H1 (cell line): Measurements from ENCODE around the gene PTBP3. TPM values are rescaled to one million over a fixed set of nuclear protein-coding genes. Genes with fewer than 3 reads are reported as not detected.

ENCODE experiments used
- CTCF ChIA-PET: fragments of 300-600 bp; sonication (Branson Sonifier 250); formaldehyde crosslinking; loops from one replicate; lab custom pipeline; 2021; ENCODE audit not compliant: partially characterized antibody; lab: Charles Lee
- POLR2A ChIA-PET: fragments of 300-600 bp; sonication (Branson Sonifier 250); formaldehyde crosslinking; loops from one replicate; lab custom pipeline; 2021; ENCODE audit warnings: inconsistent platforms; ENCODE audit not compliant: partially characterized antibody; lab: Charles Lee
- DNase-seq, 2 experiments: peaks; one replicate each; pipeline versions ENCODE4 v3.0.0 to v3.0.0-alpha.2; 2010 to 2022; ENCODE audit warnings: low spot score in 2 of 2, low read depth in 1 of 2, mixed read lengths in 1 of 2
- FAIRE-seq: peaks from 2 replicates; lab custom pipeline; 2011; peaks lifted over from hg19 to GRCh38; lab: Jason Lieb, UNC
- H2AFZ ChIP-seq: 2 replicates; pipeline ENCODE4 v1.8.1; 2012; ENCODE audit warnings: low read length, inconsistent platforms
- H2AK5ac ChIP-seq: 2 replicates; pipeline ENCODE4 v1.6.1; 2013; ENCODE audit warnings: low read depth, low read length
- H2BK120ac ChIP-seq: replicated peaks from 2 replicates; pipeline ENCODE3; 2013; ENCODE audit warnings: low read depth, low read length, inconsistent platforms
- H2BK12ac ChIP-seq: 2 replicates; pipeline ENCODE4 v1.6.1; 2013; ENCODE audit warnings: low read depth, low read length
- H2BK15ac ChIP-seq: 2 replicates; pipeline ENCODE4 v1.6.1; 2013; ENCODE audit warnings: low read length
- H2BK20ac ChIP-seq: 2 replicates; pipeline ENCODE4 v1.6.1; 2013; ENCODE audit warnings: low read length
- H2BK5ac ChIP-seq: 2 replicates; pipeline ENCODE4 v1.6.1; 2013; ENCODE audit warnings: low read depth, low read length
- H3K14ac ChIP-seq: 2 replicates; pipeline ENCODE4 v1.6.1; 2013; ENCODE audit warnings: inconsistent platforms; ENCODE audit not compliant: insufficient read length
- H3K18ac ChIP-seq: 2 replicates; pipeline ENCODE4 v1.6.1; 2013; ENCODE audit warnings: low read length; ENCODE audit errors: extremely low read depth
- H3K23ac ChIP-seq: 2 replicates; pipeline ENCODE4 v1.6.1; 2013; ENCODE audit warnings: inconsistent platforms; ENCODE audit not compliant: insufficient read length
- H3K23me2 ChIP-seq: 2 replicates; pipeline ENCODE4 v1.6.1; 2013; ENCODE audit warnings: low read depth, low read length
- H3K27ac ChIP-seq: 2 replicates; pipeline ENCODE4 v1.6.1; 2011; ENCODE audit warnings: low read depth, low read length, inconsistent platforms
- H3K27me3 ChIP-seq, 4 experiments: replicated peaks in 1 of 4; 1 replicate in 1 of 4; 2 replicates in 3 of 4; pipeline versions ENCODE4 v1.6.1 to v1.8.1; 2011 to 2013; ENCODE audit warnings: low read length in 3 of 4, mild to moderate bottlenecking in 3 of 4, inconsistent platforms in 2 of 4, mixed read lengths in 2 of 4, moderate library complexity in 1 of 4; ENCODE audit not compliant: control insufficient read depth in 3 of 4, insufficient read depth in 3 of 4; ENCODE audit errors: extremely low read depth in 1 of 4
- H3K36me3 ChIP-seq, 4 experiments: 2 replicates each; pipeline versions ENCODE4 v1.6.1 to v1.8.1; 2011 to 2013; ENCODE audit warnings: mild to moderate bottlenecking in 4 of 4, low read length in 3 of 4, moderate library complexity in 2 of 4, control low read depth in 1 of 4, inconsistent platforms in 1 of 4; ENCODE audit not compliant: insufficient read depth in 4 of 4, control insufficient read depth in 2 of 4
- H3K4ac ChIP-seq: replicated peaks from 2 replicates; pipeline ENCODE3; 2013; ENCODE audit warnings: low read length, low read depth, mixed read lengths, inconsistent platforms; ENCODE audit not compliant: insufficient read length
- H3K4me1 ChIP-seq, 4 experiments: replicated peaks in 1 of 4; 1 replicate in 1 of 4; 2 replicates in 3 of 4; pipeline versions ENCODE4 v1.6.1 to v1.8.1; 2011 to 2013; ENCODE audit warnings: low read length in 3 of 4, inconsistent platforms in 2 of 4, mixed read lengths in 1 of 4; ENCODE audit not compliant: insufficient read depth in 4 of 4, control insufficient read depth in 3 of 4
- H3K4me2 ChIP-seq, 2 experiments: 2 replicates each; pipeline versions ENCODE4 v1.6.1 to v1.8.1; 2011 to 2013; ENCODE audit warnings: low read depth in 2 of 2, low read length in 2 of 2, control low read depth in 1 of 2, inconsistent platforms in 1 of 2, mild to moderate bottlenecking in 1 of 2; ENCODE audit not compliant: insufficient read depth in 1 of 2
- H3K4me3 ChIP-seq, 4 experiments: fragments of 200-600, 300-600 bp in 1 of 4; sonication (generic), shearing (Covaris generic), sonication (Bioruptor Twin) in 1 of 4; 2 replicates each; pipeline versions ENCODE4 v1.5.1 to v1.8.1; 2011 to 2016; ENCODE audit warnings: low read length in 4 of 4, low read depth in 3 of 4, control low read depth in 2 of 4, inconsistent platforms in 2 of 4, mild to moderate bottlenecking in 2 of 4, mixed read lengths in 1 of 4, moderate library complexity in 1 of 4; ENCODE audit not compliant: insufficient read depth in 2 of 4; ENCODE audit errors: extremely low read depth in 1 of 4
- H3K56ac ChIP-seq: replicated peaks from 2 replicates; pipeline ENCODE3; 2013; ENCODE audit warnings: low read depth, mild to moderate bottlenecking, mixed read lengths, low read length, inconsistent platforms; ENCODE audit not compliant: insufficient read length
- H3K79me1 ChIP-seq: 2 replicates; pipeline ENCODE4 v1.6.1; 2013; ENCODE audit warnings: low read depth, low read length, control low read depth
- H3K79me2 ChIP-seq, 2 experiments: 2 replicates each; pipeline versions ENCODE4 v1.6.1 to v1.8.1; 2012 to 2013; ENCODE audit warnings: low read length in 2 of 2, mild to moderate bottlenecking in 2 of 2, inconsistent platforms in 1 of 2; ENCODE audit not compliant: insufficient read depth in 2 of 2, control insufficient read depth in 1 of 2
- H3K9ac ChIP-seq, 4 experiments: replicated peaks in 1 of 4; 1 replicate in 1 of 4; 2 replicates in 3 of 4; pipeline versions ENCODE4 v1.6.1 to v1.8.1; 2011 to 2013; ENCODE audit warnings: low read depth in 3 of 4, low read length in 3 of 4, control low read depth in 2 of 4, mild to moderate bottlenecking in 2 of 4, moderate library complexity in 2 of 4, inconsistent platforms in 1 of 4; ENCODE audit errors: extremely low read depth in 1 of 4
- H3K9me3 ChIP-seq, 2 experiments: 2 replicates each; pipeline versions ENCODE4 v1.6.1 to v1.8.1; 2012 to 2013; ENCODE audit warnings: mild to moderate bottlenecking in 2 of 2, moderate library complexity in 2 of 2, control low read depth in 1 of 2, inconsistent platforms in 1 of 2, low read depth in 1 of 2, low read length in 1 of 2, mixed read lengths in 1 of 2; ENCODE audit not compliant: insufficient read depth in 2 of 2
- H4K20me1 ChIP-seq, 2 experiments: replicated peaks in 1 of 2; 2 replicates each; pipeline versions ENCODE3 to v1.8.1; 2011 to 2013; ENCODE audit warnings: inconsistent platforms in 2 of 2, low read length in 2 of 2, mild to moderate bottlenecking in 1 of 2; ENCODE audit not compliant: insufficient read depth in 2 of 2, control insufficient read depth in 1 of 2
- H4K5ac ChIP-seq: 2 replicates; pipeline ENCODE4 v1.6.1; 2013; ENCODE audit warnings: low read length, low read depth, mixed read lengths, inconsistent platforms; ENCODE audit not compliant: insufficient read length
- H4K8ac ChIP-seq: 2 replicates; pipeline ENCODE4 v1.8.0; 2013; ENCODE audit warnings: mild to moderate bottlenecking, moderate library complexity, low read length, inconsistent platforms; ENCODE audit not compliant: insufficient read depth; ENCODE audit errors: extremely low read depth
- H4K91ac ChIP-seq: replicated peaks from 2 replicates; pipeline ENCODE3; 2013; ENCODE audit warnings: low read length, mixed read lengths, inconsistent platforms; ENCODE audit not compliant: insufficient read length
- BACH1 ChIP-seq: IDR thresholded peaks from 2 replicates; pipeline ENCODE4 v1.6.1; 2012; ENCODE audit warnings: low read length, improper control_type of control experiment
- BRCA1 ChIP-seq: IDR thresholded peaks from 2 replicates; pipeline ENCODE4 v1.6.1; 2012; ENCODE audit warnings: low read depth, low read length, improper control_type of control experiment
- CREB1 ChIP-seq: IDR thresholded peaks from 2 replicates; pipeline ENCODE4 v1.6.1; 2012; ENCODE audit warnings: inconsistent platforms
- EP300 ChIP-seq, 2 experiments: IDR thresholded peaks; 1 replicate in 1 of 2; 2 replicates in 1 of 2; pipeline ENCODE4 v1.6.1; 2011 to 2012; ENCODE audit warnings: low read depth in 2 of 2, low read length in 2 of 2, mild to moderate bottlenecking in 2 of 2, borderline replicate concordance in 1 of 2, inconsistent platforms in 1 of 2, moderate library complexity in 1 of 2
- EZH2 ChIP-seq: fragments of 200-600 bp; sonication (generic); IDR thresholded peaks from 2 replicates; pipeline ENCODE4 v1.7.1; 2012; ENCODE audit warnings: low read depth, mild to moderate bottlenecking, moderate library complexity, low read length, inconsistent platforms; ENCODE audit not compliant: severe bottlenecking
- HDAC6 ChIP-seq: IDR thresholded peaks from one replicate; pipeline ENCODE4 v1.7.1; 2012; ENCODE audit warnings: low read depth, mild to moderate bottlenecking, inconsistent platforms, low read length, moderate library complexity
- JUN ChIP-seq: IDR thresholded peaks from 2 replicates; pipeline ENCODE4 v1.6.1; 2011; ENCODE audit warnings: low read depth, mild to moderate bottlenecking, improper control_type of control experiment, low read length
- MAFK ChIP-seq: IDR thresholded peaks from 2 replicates; pipeline ENCODE4 v1.6.1; 2012; ENCODE audit warnings: low read depth, mild to moderate bottlenecking, improper control_type of control experiment, low read length
- RNF2 ChIP-seq: fragments of 200-900, 300-1000 bp; sonication (generic); IDR thresholded peaks from 2 replicates; pipeline ENCODE4 v1.7.1; 2016; ENCODE audit warnings: borderline replicate concordance, low read depth, mild to moderate bottlenecking, antibody characterized with exemption, low read length; ENCODE audit not compliant: poor library complexity, severe bottlenecking; ENCODE audit errors: missing control alignments
- SIN3A ChIP-seq, 2 experiments: IDR thresholded peaks in 1 of 2; conservative IDR thresholded peaks in 1 of 2; 2 replicates each; pipeline ENCODE4 v1.6.1; 2011 to 2012; ENCODE audit warnings: low read length in 2 of 2, improper control_type of control experiment in 1 of 2, low read depth in 1 of 2, mild to moderate bottlenecking in 1 of 2
- SUZ12 ChIP-seq: fragments of 200-600 bp; sonication (generic); IDR thresholded peaks from 2 replicates; pipeline ENCODE4 v1.6.1; 2012; ENCODE audit warnings: mild to moderate bottlenecking, inconsistent platforms, low read length, moderate library complexity, mixed read lengths
- TBP ChIP-seq: IDR thresholded peaks from 2 replicates; pipeline ENCODE4 v1.6.1; 2011; ENCODE audit warnings: low read depth, low read length, improper control_type of control experiment
- WGBS, 2 experiments: shearing (Covaris generic) in 1 of 2; methylation state at CpG; one replicate each; pipeline versions ENCODE4 v1.1.6 to v1.1.7; 2013 to 2015; ENCODE audit warnings: low lambda C conversion rate in 2 of 2, mixed read lengths in 2 of 2, inconsistent platforms in 1 of 2, low coverage in 1 of 2, missing lambda C conversion rate in 1 of 2; ENCODE audit not compliant: insufficient replicate concordance in 2 of 2, insufficient coverage in 1 of 2, insufficient read length in 1 of 2; ENCODE audit errors: extremely low coverage in 1 of 2, missing lambda C conversion rate in 1 of 2; 5-methylcytosine and 5-hydroxymethylcytosine counted together
- polyA plus RNA-seq, 7 experiments: library from polyadenylated mRNA; depleted of rRNA in 3 of 7; stranded (reverse) in 5 of 7; unstranded in 2 of 7; fragments of >200 nt in 5 of 7; fragments of 200-250 nt in 2 of 7; gene quantifications; 1 replicate in 5 of 7; 2 replicates in 1 of 7; 4 replicates in 1 of 7; pipeline versions ENCODE4 v1.2.1 to v1.2.3, GENCODE V29; 2011 to 2013; ENCODE audit warnings: missing spikeins in 2 of 7, mixed read lengths in 2 of 7
- total RNA-seq: library from RNA; stranded (reverse); fragmentation: NEBNext Ultra II Directional; extraction: Animal tissue kit (Norgen Biotek cat#: 25700); gene quantifications from 2 replicates; pipeline ENCODE4 v1.2.1, GENCODE V29; 2021
- TF ChIP-seq, protein P1 (sequence below): IDR thresholded peaks from 2 replicates; pipeline ENCODE4 v1.6.1; 2012; ENCODE audit warnings: inconsistent platforms

Gene PTBP3
- total and polyA plus RNA-seq, 2 of the 8 experiments (the other 6 are each of a cell fraction or from before 2014, with no cell fraction given): 51.0 to 124 TPM

DNA sequence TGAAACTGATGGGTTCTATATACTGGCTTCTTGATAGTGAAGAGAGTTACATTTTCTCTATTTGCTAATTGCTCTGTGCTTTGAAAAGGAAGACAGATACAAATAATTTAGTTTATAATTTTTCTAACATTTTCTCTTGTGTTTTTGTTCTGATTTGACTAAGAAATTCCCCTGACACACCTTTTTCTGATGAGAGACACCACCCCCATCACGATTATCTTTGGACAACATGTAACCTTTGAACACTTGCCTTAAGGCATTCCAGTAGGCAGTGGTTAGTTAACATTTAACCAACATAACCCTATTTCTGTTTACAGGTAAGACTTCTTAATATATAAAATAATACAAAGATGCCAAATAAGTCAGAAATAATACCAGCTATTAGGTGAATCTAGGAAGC, 4.1 kb upstream of the PTBP3 start:
- DNase-seq (no peak), FAIRE-seq (no peak)
- H3K27me3 ChIP-seq: no peaks in the 10 kb centered on the region
- no peaks in the 10 kb centered on the region for H3K36me3 ChIP-seq
- no peak overlapping the region for H4K91ac ChIP-seq
- peaks cover 2% of the 10 kb centered on the region; the same call in 1 of the 2 replicates for H3K23me2 ChIP-seq
- no peak overlapping the region for H2BK12ac ChIP-seq
- no peak overlapping the region for H3K18ac ChIP-seq
- no peak overlapping the region for H2BK20ac ChIP-seq
- ChIA-PET POLR2A (no interaction called here), CTCF (interaction anchor here (0.9 to 2.0 kb wide), 5 partner anchors 23 to 228 kb away, joined by 3 to 5 read pairs (median 4); no protein-coding TSS in a partner anchor)
- H3K79me1 ChIP-seq: no peaks in the 10 kb centered on the region
- H4K20me1 ChIP-seq: peaks cover 0 to 1% of the 10 kb centered on the region in 2 experiments
- H3K23ac ChIP-seq: no peak overlapping the region
- H2AK5ac ChIP-seq: no peak overlapping the region
- no peak overlapping the region for H3K4me2 ChIP-seq
- H3K9me3 ChIP-seq: no peaks in the 10 kb centered on the region
- H3K56ac ChIP-seq: no peak overlapping the region
- no peak overlapping the region for H4K5ac ChIP-seq
- H2BK120ac ChIP-seq: no peak overlapping the region
- peaks cover 0 to 2% (median 0%) of the 10 kb centered on the region in 4 experiments; a peak in 1 of 7 replicates for H3K4me1 ChIP-seq
- no peak overlapping the region for H3K9ac ChIP-seq
- H4K8ac ChIP-seq: no peak overlapping the region
- no peak overlapping the region for H3K4ac ChIP-seq
- H3K4me3 ChIP-seq: no peak overlapping the region
- H2AFZ ChIP-seq: no peak overlapping the region
- WGBS, 2 experiments: 92% methylated on average over 1 of the region's 1 CpG; no CpG with 5 or more reads in 1 of the 2 experiments
- no peak overlapping the region for H2BK5ac ChIP-seq
- no peak overlapping the region for H3K27ac ChIP-seq
- H3K79me2 ChIP-seq: 0 out of 4 replicates have a peak, but pooled peaks cover 0 to under 1% of the 10 kb centered on the region in 2 experiments
- no peak overlapping the region for H2BK15ac ChIP-seq
- no peak overlapping the region for H3K14ac ChIP-seq
- no peak for TF ChIP-seq BRCA1
- TF ChIP-seq EP300 (IDR thresholded peaks at IDR 0.05; ENCODE audit: borderline replicate concordance in 1 of 2, low read depth in 2 of 2, low read length in 2 of 2): no peak
- no peak for TF ChIP-seq BACH1
- TF ChIP-seq SUZ12: no peak
- TF ChIP-seq, protein P1, sequence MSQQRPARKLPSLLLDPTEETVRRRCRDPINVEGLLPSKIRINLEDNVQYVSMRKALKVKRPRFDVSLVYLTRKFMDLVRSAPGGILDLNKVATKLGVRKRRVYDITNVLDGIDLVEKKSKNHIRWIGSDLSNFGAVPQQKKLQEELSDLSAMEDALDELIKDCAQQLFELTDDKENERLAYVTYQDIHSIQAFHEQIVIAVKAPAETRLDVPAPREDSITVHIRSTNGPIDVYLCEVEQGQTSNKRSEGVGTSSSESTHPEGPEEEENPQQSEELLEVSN: no peak
- TF ChIP-seq CREB1: no peak
- TF ChIP-seq MAFK: no peak
- no peak for TF ChIP-seq TBP
- TF ChIP-seq HDAC6: no peak
- no peak for TF ChIP-seq EZH2
- no peak for TF ChIP-seq JUN
- TF ChIP-seq RNF2: no peak
- TF ChIP-seq SIN3A (conservative IDR thresholded peaks at IDR 0.05 in 1 of 2, IDR thresholded peaks at IDR 0.05 in 1 of 2; ENCODE audit: low read depth in 1 of 2, low read length in 2 of 2): no peak
